OCI-LY3 (cell line): ENCODE measurements around the gene CACNB1.
A peak's percentile ranks its signal among the peaks of the same experiment; 100 is the strongest.

Experiments
- H2AFZ ChIP-seq: fragments of 200-600, 300-600 bp; shearing (Covaris generic); 2 replicates; pipeline ENCODE4 v1.6.0; 2014; ENCODE audit warnings: antibody characterized with exemption, low read depth, low read length
- H3K27ac ChIP-seq: fragments of 200-600, 300-600 bp; sonication (generic); 2 replicates; pipeline ENCODE4 v1.5.1; 2014; ENCODE audit warnings: mild to moderate bottlenecking, low read length, moderate library complexity, mixed read lengths
- H3K27me3 ChIP-seq: fragments of 200-600, 300-600 bp; sonication (generic); 2 replicates; pipeline ENCODE4 v1.6.1; 2014; ENCODE audit warnings: low read depth, low read length, mixed read lengths
- H3K36me3 ChIP-seq: fragments of 200-600, 300-600 bp; sonication (generic); replicated peaks from 2 replicates; pipeline ENCODE3; 2014; ENCODE audit warnings: low read depth, low read length, mixed read lengths
- H3K4me1 ChIP-seq: fragments of 300-600, 200-600 bp; sonication (generic); 2 replicates; pipeline ENCODE4 v1.6.1; 2014; ENCODE audit warnings: low read length, mixed read lengths
- H3K4me2 ChIP-seq: fragments of 200-600, 300-600 bp; sonication (generic); 2 replicates; pipeline ENCODE4 v1.6.1; 2014; ENCODE audit warnings: low read length, mixed read lengths
- H3K4me3 ChIP-seq: fragments of 300-600, 200-600 bp; sonication (generic); 2 replicates; pipeline ENCODE4 v1.5.1; 2014; ENCODE audit warnings: antibody characterized with exemption, mild to moderate bottlenecking, low read length, moderate library complexity
- H3K79me2 ChIP-seq: fragments of 300-600, 200-600 bp; shearing (Covaris generic); 2 replicates; pipeline ENCODE4 v1.6.1; 2014; ENCODE audit warnings: mild to moderate bottlenecking, low read length, mixed read lengths
- H3K9ac ChIP-seq: fragments of 300-600, 200-600 bp; shearing (Covaris generic); 2 replicates; pipeline ENCODE4 v1.6.0; 2014; ENCODE audit warnings: mild to moderate bottlenecking, low read length, moderate library complexity
- H3K9me3 ChIP-seq: fragments of 200-600, 300-600 bp; shearing (Covaris generic); 2 replicates; pipeline ENCODE4 v1.6.1; 2014; ENCODE audit warnings: low read length, mixed read lengths; ENCODE audit not compliant: insufficient read depth
- H4K20me1 ChIP-seq: fragments of 200-600, 300-600 bp; sonication (generic); 2 replicates; pipeline ENCODE4 v1.6.1; 2016; ENCODE audit warnings: low read length, mixed read lengths; ENCODE audit not compliant: insufficient read depth
- CTCF ChIP-seq: fragments of 200-600, 300-600 bp; sonication (generic); IDR thresholded peaks from 2 replicates; pipeline ENCODE4 v1.5.1; 2014; ENCODE audit warnings: antibody characterized with exemption, low read length, low read depth
- EZH2phosphoT487 ChIP-seq: fragments of 200-600 bp; shearing (Covaris generic); IDR thresholded peaks from 2 replicates; pipeline ENCODE4 v1.6.1; 2018; ENCODE audit warnings: antibody characterized with exemption, mixed run types, low read depth

The CACNB1 gene

GRCh38 chr17:39212195-39212810 is 14.8 kb upstream of the CACNB1 start:
- no peaks in the 10 kb centered on the region for H3K36me3 ChIP-seq
- no peaks in the 10 kb centered on the region for H3K9me3 ChIP-seq
- H2AFZ ChIP-seq, result no peak overlapping the region
- H3K4me1 ChIP-seq, result peaks cover 21% of the 10 kb centered on the region
- H3K27me3 ChIP-seq, result peaks cover 22% of the 10 kb centered on the region
- no peaks in the 10 kb centered on the region for H3K79me2 ChIP-seq
- H3K4me2 ChIP-seq, result no peak overlapping the region
- no peak overlapping the region for H3K9ac ChIP-seq
- no peaks in the 10 kb centered on the region for H4K20me1 ChIP-seq
- TF ChIP-seq EZH2phosphoT487 (no peak), CTCF (no peak)
- H3K27ac ChIP-seq, result no peak overlapping the region
- no peak overlapping the region for H3K4me3 ChIP-seq

GRCh38 chr17:39210093-39210434 is 12.6 kb upstream of the CACNB1 start:
- H3K79me2 ChIP-seq, result no peaks in the 10 kb centered on the region
- H3K27me3 ChIP-seq, result peaks cover 22% of the 10 kb centered on the region
- H3K9ac ChIP-seq, result peak overlapping the region; percentile 34; the same call in 1 of the 2 replicates
- peaks cover 21% of the 10 kb centered on the region for H3K4me1 ChIP-seq
- H3K9me3 ChIP-seq, result no peaks in the 10 kb centered on the region
- peak overlapping the region; percentile 8 for H2AFZ ChIP-seq
- H3K36me3 ChIP-seq, result peaks cover under 1% of the 10 kb centered on the region
- H3K4me3 ChIP-seq, result peak overlapping the region; percentile 77
- H3K4me2 ChIP-seq, result peak overlapping the region; percentile 73
- no peak overlapping the region for H3K27ac ChIP-seq
- H4K20me1 ChIP-seq, result no peaks in the 10 kb centered on the region
- TF ChIP-seq CTCF, result no peak
- no peak for TF ChIP-seq EZH2phosphoT487

DNA sequence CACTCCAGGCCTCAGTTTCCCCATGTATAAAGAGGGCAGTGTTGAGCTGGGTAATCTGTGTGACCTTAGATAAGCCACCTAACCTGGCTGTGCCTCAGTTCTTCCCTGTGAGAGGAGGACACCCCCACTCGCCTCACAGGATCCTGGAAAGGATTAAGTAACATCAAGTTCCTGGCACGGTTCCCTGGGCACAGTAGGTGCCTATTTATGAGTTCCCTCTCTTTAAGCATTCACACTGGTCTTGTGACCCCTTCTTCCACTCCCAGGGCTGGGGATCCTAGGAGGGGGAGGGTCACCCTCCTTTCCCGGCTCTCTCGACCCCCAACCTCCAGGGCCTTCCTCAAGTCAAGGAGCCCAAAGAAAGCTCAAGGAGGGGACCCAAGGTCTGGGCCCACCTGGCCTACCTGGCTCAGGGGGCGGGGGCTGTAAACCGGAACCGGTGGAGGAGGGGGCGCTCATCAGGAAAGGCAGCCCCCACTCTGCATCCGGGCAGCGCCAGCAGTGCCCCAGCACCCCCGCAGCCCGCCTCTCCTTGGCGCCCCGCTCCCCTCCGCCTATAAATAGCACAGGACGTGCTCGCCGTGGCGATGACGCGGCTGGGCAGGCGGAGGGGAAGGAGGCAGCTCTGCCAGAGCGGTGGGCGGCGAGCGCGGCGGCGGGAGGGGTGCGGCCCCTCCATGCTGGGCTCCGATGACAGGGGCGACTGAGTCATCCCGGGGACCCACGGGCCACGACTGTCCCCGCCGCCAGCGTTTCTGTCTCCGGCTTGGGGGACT is 12.0 kb upstream of the CACNB1 start:
- Histone ChIP-seq H2AFZ (peak overlapping the region; percentile 8), H3K9me3 (no peaks in the 10 kb centered on the region), H4K20me1 (no peaks in the 10 kb centered on the region), H3K27me3 (peaks cover 22% of the 10 kb centered on the region), H3K9ac (peak overlapping the region; percentile 34; the same call in 1 of the 2 replicates), H3K4me3 (peak overlapping the region; percentile 77), H3K4me1 (peaks cover 21% of the 10 kb centered on the region), H3K36me3 (peaks cover 6% of the 10 kb centered on the region), H3K27ac (no peak overlapping the region), H3K4me2 (peak overlapping the region; percentile 73), H3K79me2 (no peaks in the 10 kb centered on the region)
- TF ChIP-seq CTCF (no peak), EZH2phosphoT487 (no peak)

DNA sequence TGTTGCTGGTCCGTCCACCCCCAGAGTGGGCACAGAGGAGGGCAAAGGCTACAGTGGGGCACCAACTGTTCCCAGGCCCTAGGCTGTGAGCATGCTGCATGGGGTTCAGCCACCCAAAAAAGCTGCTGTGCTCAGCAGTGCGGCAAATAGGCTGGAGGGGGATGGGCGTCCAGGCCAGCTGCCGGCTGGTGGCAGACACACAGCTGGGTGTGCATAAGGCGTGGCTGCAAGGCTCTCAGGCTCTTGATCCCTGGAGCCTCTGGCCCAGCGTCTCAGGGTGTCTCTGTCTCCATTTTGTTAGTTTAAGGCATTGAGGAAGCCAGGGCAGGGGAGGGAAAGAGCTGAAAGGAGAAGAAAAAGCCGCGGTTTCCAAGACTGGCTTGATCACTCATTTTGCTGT is 11.4 kb upstream of the CACNB1 start:
- H3K9me3 ChIP-seq, result no peaks in the 10 kb centered on the region
- peaks cover 21% of the 10 kb centered on the region for H3K4me1 ChIP-seq
- peak overlapping the region; percentile 73 for H3K4me2 ChIP-seq
- H3K36me3 ChIP-seq, result peaks cover 12% of the 10 kb centered on the region
- H3K27me3 ChIP-seq, result peaks cover 22% of the 10 kb centered on the region
- H4K20me1 ChIP-seq, result peaks cover 6% of the 10 kb centered on the region; the same call in 1 of the 2 replicates
- H2AFZ ChIP-seq, result no peak overlapping the region; the same call in 1 of the 2 replicates
- H3K9ac ChIP-seq, result peak overlapping the region; percentile 34; the same call in 1 of the 2 replicates
- peak overlapping the region; percentile 77 for H3K4me3 ChIP-seq
- H3K79me2 ChIP-seq, result no peaks in the 10 kb centered on the region
- H3K27ac ChIP-seq, result no peak overlapping the region
- TF ChIP-seq EZH2phosphoT487, result no peak
- no peak for TF ChIP-seq CTCF
